ENCODE measurements around the gene ABCA1.

DNA sequence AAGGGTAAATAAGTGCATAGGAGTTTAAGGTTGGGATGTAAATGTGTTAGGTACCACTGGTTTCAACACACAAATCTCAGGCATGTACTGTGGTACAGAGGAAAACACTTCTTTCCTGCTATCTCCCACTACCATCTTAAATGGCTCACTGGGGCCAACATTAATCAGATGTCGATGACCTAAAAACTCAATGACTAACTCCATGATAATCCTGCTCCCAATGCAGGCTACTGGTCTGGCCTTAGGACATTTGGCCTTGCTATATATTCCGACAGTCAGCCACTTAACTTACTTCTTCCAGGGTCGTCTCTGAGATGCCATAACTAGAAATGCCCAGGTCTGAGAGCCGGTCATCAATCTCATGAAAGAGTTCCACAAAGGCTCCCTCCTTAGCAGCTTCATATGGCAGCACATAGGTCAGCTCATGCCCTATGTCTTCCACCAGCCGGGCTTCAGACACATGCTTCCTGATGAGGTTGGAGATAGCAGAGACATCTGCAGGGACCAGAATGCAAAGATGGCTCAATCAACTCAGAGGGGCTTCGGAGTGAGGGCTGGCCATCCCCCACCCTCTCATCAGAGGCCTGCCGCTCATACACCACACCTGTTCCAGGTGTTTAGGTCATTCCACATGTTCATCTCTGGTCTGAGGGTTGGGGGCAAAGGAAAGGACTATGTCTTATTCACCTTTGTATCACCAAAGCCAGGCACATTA is 111.9 kb downstream of the ABCA1 start:
- TF ChIP-seq, protein P1, sequence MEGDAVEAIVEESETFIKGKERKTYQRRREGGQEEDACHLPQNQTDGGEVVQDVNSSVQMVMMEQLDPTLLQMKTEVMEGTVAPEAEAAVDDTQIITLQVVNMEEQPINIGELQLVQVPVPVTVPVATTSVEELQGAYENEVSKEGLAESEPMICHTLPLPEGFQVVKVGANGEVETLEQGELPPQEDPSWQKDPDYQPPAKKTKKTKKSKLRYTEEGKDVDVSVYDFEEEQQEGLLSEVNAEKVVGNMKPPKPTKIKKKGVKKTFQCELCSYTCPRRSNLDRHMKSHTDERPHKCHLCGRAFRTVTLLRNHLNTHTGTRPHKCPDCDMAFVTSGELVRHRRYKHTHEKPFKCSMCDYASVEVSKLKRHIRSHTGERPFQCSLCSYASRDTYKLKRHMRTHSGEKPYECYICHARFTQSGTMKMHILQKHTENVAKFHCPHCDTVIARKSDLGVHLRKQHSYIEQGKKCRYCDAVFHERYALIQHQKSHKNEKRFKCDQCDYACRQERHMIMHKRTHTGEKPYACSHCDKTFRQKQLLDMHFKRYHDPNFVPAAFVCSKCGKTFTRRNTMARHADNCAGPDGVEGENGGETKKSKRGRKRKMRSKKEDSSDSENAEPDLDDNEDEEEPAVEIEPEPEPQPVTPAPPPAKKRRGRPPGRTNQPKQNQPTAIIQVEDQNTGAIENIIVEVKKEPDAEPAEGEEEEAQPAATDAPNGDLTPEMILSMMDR (conservative IDR thresholded peaks at IDR 0.05), result no peak
- TF ChIP-seq ZFX (IDR thresholded peaks at IDR 0.05), result no peak

Data from C4-2B (cell line).